GM06990 (cell line): ENCODE measurements around the gene ETV1.

Source experiments
- DNase-seq: peaks from one replicate; pipeline ENCODE4 v3.0.0-alpha.2; 2011; ENCODE audit not compliant: insufficient read length; ENCODE audit errors: extremely low read depth
- H3K27me3 ChIP-seq: replicated peaks from 2 replicates; pipeline ENCODE4 v1.6.0; 2011; ENCODE audit warnings: low read length; ENCODE audit not compliant: control insufficient read depth, insufficient read depth
- H3K36me3 ChIP-seq: 2 replicates; pipeline ENCODE4 v1.5.1; 2011; ENCODE audit warnings: low read length; ENCODE audit not compliant: control insufficient read depth, insufficient read depth
- H3K4me3 ChIP-seq: replicated peaks from 2 replicates; pipeline ENCODE4 v1.5.1; 2011; ENCODE audit warnings: low read depth, mild to moderate bottlenecking, control low read depth, low read length
- CTCF ChIP-seq: IDR thresholded peaks from 2 replicates; pipeline ENCODE4 v1.5.1; 2011; ENCODE audit warnings: low read length, control low read depth, mild to moderate bottlenecking, inconsistent platforms; ENCODE audit not compliant: insufficient read depth, poor library complexity, severe bottlenecking

Gene ETV1

GRCh38 chr7:13879994-13880686 is 109.3 kb downstream of the ETV1 start:
- H3K36me3 ChIP-seq = no peaks in the 10 kb centered on the region
- DNase-seq = no peak
- TF ChIP-seq CTCF = no peak
- H3K4me3 ChIP-seq = no peak overlapping the region
- H3K27me3 ChIP-seq = no peaks in the 10 kb centered on the region

- no peaks in the 10 kb centered on the region for H3K36me3 ChIP-seq
- TF ChIP-seq CTCF = no peak
- no peak for DNase-seq
- H3K27me3 ChIP-seq = no peaks in the 10 kb centered on the region
- no peak overlapping the region for H3K4me3 ChIP-seq
These were observed 110.3 kb downstream of the ETV1 start for GRCh38 chr7:13879143-13879542.

- no peak for TF ChIP-seq CTCF
- no peak for DNase-seq
- H3K27me3 ChIP-seq = no peaks in the 10 kb centered on the region
These were observed 111.3 kb downstream of the ETV1 start for GRCh38 chr7:13878154-13878553.

GRCh38 chr7:13875496-13876074 is 113.9 kb downstream of the ETV1 start:
- Histone ChIP-seq H3K4me3 (no peak overlapping the region), H3K27me3 (no peaks in the 10 kb centered on the region), H3K36me3 (no peaks in the 10 kb centered on the region)
- TF ChIP-seq CTCF = no peak
- no peak for DNase-seq

More at GRCh38 chr7:13878154-13878553, 111.3 kb downstream of the ETV1 start:
- no peaks in the 10 kb centered on the region for H3K36me3 ChIP-seq
- H3K4me3 ChIP-seq = no peak overlapping the region

- Histone ChIP-seq H3K27me3 (no peaks in the 10 kb centered on the region), H3K4me3 (no peak overlapping the region), H3K36me3 (no peaks in the 10 kb centered on the region)
- no peak for TF ChIP-seq CTCF
- DNase-seq = no peak
These were observed 114.7 kb downstream of the ETV1 start for GRCh38 chr7:13874783-13875182.
